Thyroid gland (tissue), 4 donors: Measurements from ENCODE around the gene CRISP2. TPM values are rescaled to one million over a fixed set of nuclear protein-coding genes. Genes with fewer than 3 reads are reported as not detected.
"Not testable (repeated sequence)": the region's sequence is repeated elsewhere in the genome, so short reads cannot be mapped to it uniquely, and the experiment has no call there.

Source experiments
- DNase-seq, 2 donors: peaks; one replicate each; pipeline ENCODE4 v3.0.0-alpha.2; 2019
- H3K27ac ChIP-seq, 3 donors: fragments of 200-600 bp; sonication (generic); 1 replicate in 2 of 3; 2 replicates in 1 of 3; pipeline ENCODE4 v1.5.1; 2016 to 2019; ENCODE audit warnings: mild to moderate bottlenecking in 1 of 3, moderate library complexity in 1 of 3
- H3K27me3 ChIP-seq: fragments of 200-600 bp; sonication (generic); one replicate; pipeline ENCODE4 v1.5.1; 2019
- H3K36me3 ChIP-seq, 2 donors: fragments of 200-600 bp; sonication (generic); one replicate each; pipeline ENCODE4 v1.5.1; 2016 to 2019
- H3K4me1 ChIP-seq, 2 donors: fragments of 200-600 bp; sonication (generic); one replicate each; pipeline ENCODE4 v1.5.1; 2017 to 2019
- H3K4me3 ChIP-seq, 3 donors: fragments of 200-600 bp; sonication (generic); replicated peaks in 1 of 3; 1 replicate in 2 of 3; 2 replicates in 1 of 3; pipeline ENCODE4 v1.5.1; 2016; ENCODE audit warnings: mild to moderate bottlenecking in 1 of 3
- H3K9me3 ChIP-seq: fragments of 200-600 bp; sonication (generic); one replicate; pipeline ENCODE4 v1.5.1; 2017
- POLR2A ChIP-seq, 2 donors: fragments of 450-650 bp; IDR thresholded peaks; one replicate each; pipeline ENCODE4 v1.6.1; 2017; ENCODE audit warnings: antibody characterized with exemption in 2 of 2, mild to moderate bottlenecking in 2 of 2, moderate library complexity in 1 of 2
- WGBS, 2 donors: methylation state at CpG; one replicate each; pipeline ENCODE4 v1.1.5; 2017; 5-methylcytosine and 5-hydroxymethylcytosine counted together
- intact Hi-C: fragments of 100-400 bp; cut with DNase I; formaldehyde crosslinking; loops from one replicate; pipeline ENCODE4 v1.15.1; 2023
- total RNA-seq, 4 donors: library from RNA; depleted of rRNA; stranded (reverse); fragments of >200 nt; gene quantifications; one replicate each; pipeline ENCODE4 v1.2.3, GENCODE V29; 2016
- TF ChIP-seq, protein P1 (sequence below), 6 experiments: fragments of 200-600 bp in 3 of 6; fragments of 450-650 bp in 3 of 6; sonication (generic) in 3 of 6; IDR thresholded peaks; one replicate each; pipeline ENCODE4 v1.5.1; 2016 to 2019; ENCODE audit warnings: antibody characterized with exemption in 6 of 6, mild to moderate bottlenecking in 2 of 6, inconsistent platforms in 1 of 6, moderate library complexity in 1 of 6

Gene CRISP2
- total RNA-seq, 4 donors from 2014 or later, result 0.33 to 2.7 (median 0.39) TPM; not detected in 1

DNA sequence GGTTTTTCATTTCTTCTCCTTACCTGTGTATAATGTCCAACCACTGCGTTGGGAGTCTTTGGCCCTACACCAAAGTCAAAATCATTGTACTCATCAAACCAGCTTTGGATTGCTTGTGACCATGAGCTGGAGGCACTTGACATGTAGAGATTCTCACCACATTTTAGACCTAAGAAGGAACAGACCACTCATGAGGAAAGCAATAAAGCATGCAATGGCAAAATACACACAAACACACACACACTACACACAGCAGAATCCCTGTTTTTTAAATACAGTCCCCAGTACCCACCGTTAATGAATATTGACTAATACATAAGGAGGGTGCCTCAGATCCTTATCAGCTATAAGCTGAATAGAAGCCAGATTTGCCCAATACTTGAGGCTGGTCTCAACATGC, 20.3 kb upstream of the CRISP2 start:
- Histone ChIP-seq H3K4me3 (no peak overlapping the region), H3K36me3 (no peaks in the 10 kb centered on the region), H3K27ac (no peak overlapping the region), H3K4me1 (no peaks in the 10 kb centered on the region), H3K27me3 (no peaks in the 10 kb centered on the region), H3K9me3 (no peaks in the 10 kb centered on the region)
- no peak for DNase-seq
- TF ChIP-seq, protein P1, sequence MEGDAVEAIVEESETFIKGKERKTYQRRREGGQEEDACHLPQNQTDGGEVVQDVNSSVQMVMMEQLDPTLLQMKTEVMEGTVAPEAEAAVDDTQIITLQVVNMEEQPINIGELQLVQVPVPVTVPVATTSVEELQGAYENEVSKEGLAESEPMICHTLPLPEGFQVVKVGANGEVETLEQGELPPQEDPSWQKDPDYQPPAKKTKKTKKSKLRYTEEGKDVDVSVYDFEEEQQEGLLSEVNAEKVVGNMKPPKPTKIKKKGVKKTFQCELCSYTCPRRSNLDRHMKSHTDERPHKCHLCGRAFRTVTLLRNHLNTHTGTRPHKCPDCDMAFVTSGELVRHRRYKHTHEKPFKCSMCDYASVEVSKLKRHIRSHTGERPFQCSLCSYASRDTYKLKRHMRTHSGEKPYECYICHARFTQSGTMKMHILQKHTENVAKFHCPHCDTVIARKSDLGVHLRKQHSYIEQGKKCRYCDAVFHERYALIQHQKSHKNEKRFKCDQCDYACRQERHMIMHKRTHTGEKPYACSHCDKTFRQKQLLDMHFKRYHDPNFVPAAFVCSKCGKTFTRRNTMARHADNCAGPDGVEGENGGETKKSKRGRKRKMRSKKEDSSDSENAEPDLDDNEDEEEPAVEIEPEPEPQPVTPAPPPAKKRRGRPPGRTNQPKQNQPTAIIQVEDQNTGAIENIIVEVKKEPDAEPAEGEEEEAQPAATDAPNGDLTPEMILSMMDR (IDR thresholded peaks at IDR 0.05), result no peak
- no peak for TF ChIP-seq POLR2A (IDR thresholded peaks at IDR 0.05)
- WGBS, 2 donors, result 42 to 50% methylated on average over 2 of the region's 2 CpGs
- intact Hi-C loops, result no loop called here

DNA sequence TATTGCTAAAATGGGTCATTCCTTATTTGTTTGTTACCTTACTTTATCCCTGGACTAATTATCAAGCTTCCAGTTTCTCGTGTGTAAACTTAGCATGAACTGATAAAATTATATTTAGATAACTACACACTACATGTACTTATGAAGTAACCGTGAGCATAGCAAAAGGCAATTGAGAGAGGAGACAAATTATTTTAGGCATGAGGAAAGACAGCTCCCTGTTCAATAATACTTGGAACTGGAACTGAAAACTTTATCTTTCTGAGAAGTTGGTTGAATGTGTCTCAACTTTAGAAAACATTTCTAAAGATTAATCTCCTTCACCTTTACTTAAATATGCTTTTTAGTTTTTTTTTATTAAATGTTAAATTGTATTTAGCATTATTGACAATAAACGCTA, 19.4 kb upstream of the CRISP2 start:
- 82 to 86% methylated on average over 3 of the region's 3 CpGs for WGBS, 2 donors
- TF ChIP-seq POLR2A (IDR thresholded peaks at IDR 0.05), result no peak
- TF ChIP-seq, protein P1 (IDR thresholded peaks at IDR 0.05), result no peak
- no peak overlapping the region for H3K27ac ChIP-seq
- no peaks in the 10 kb centered on the region for H3K27me3 ChIP-seq
- H3K4me1 ChIP-seq, result no peaks in the 10 kb centered on the region
- intact Hi-C loops, result no loop called here
- no peak for DNase-seq
- H3K9me3 ChIP-seq, result no peaks in the 10 kb centered on the region
- no peak overlapping the region for H3K4me3 ChIP-seq
- H3K36me3 ChIP-seq, result no peaks in the 10 kb centered on the region

DNA sequence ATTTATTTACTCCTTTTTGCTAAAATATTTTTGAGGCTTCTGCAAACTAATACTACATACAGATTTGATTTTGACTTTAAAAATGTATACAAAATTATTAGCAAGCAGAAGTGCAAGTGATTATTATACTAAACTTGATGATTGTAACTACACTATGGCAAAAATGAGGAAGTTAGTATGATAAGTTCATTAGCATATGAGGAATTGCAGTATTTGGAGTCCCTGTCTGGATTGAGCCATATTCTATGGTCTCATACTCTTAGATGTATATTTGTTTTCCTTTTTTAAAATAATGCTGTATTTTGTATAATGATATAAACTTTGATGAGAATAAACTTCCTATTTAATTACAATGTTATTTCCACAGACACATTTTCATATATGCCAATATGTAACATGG, 16.9 kb upstream of the CRISP2 start:
- DNase-seq, result no peak
- H3K27ac ChIP-seq, result no peak overlapping the region
- H3K4me1 ChIP-seq, result no peaks in the 10 kb centered on the region
- no peaks in the 10 kb centered on the region for H3K9me3 ChIP-seq
- H3K4me3 ChIP-seq, result no peak overlapping the region
- intact Hi-C loops, result no loop called here
- TF ChIP-seq POLR2A (IDR thresholded peaks at IDR 0.05), result no peak
- TF ChIP-seq, protein P1 (IDR thresholded peaks at IDR 0.05), result no peak
- no peaks in the 10 kb centered on the region for H3K36me3 ChIP-seq
- no peaks in the 10 kb centered on the region for H3K27me3 ChIP-seq

DNA sequence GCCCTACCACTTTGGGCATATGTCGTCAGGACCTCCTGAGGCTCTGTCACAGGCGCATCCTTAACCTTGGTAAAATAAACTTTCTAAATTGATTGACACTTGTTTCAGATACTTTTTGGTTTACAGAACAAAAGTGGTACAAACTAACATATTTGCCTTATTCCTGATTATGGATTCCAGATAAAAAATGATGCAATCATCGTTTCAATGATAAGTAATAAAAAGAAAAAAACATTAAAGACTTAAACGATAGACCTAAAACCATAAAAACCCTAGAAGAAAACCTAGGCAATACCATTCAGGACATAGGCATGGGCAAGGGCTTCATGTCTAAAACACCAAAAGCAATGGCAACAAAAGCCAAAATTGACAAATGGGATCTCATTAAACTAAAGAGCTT, 10.6 kb upstream of the CRISP2 start:
- H3K4me3 ChIP-seq, H3K9me3 ChIP-seq, H3K36me3 ChIP-seq, DNase-seq, H3K27me3 ChIP-seq, H3K27ac ChIP-seq, H3K4me1 ChIP-seq, intact Hi-C loops: not testable (repeated sequence)
- 73 to 85% methylated on average over 4 of the region's 4 CpGs for WGBS, 2 donors

DNA sequence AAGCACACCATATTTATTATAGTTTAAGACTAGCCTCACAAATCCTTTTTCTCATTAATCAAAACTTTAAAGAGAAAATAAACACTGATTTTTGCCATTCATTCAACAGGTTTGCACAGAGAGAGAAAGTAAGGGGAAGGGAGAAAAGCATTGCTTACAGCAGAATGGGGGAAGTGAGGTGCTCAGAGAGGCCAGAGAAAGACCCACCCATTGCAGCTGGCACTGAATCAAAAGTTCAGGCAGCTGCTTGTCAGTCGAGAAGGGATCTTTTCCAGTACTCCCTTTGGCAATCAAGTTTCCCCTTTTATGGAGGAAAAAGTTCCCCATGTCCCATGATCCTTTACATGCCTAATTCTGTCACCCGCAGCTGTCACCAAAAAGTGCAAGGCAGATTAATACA, 8.0 kb upstream of the CRISP2 start:
- Histone ChIP-seq H3K4me1 (no peaks in the 10 kb centered on the region), H3K4me3 (no peak overlapping the region), H3K9me3 (no peaks in the 10 kb centered on the region), H3K27me3 (no peaks in the 10 kb centered on the region), H3K27ac (no peak overlapping the region), H3K36me3 (no peaks in the 10 kb centered on the region)
- TF ChIP-seq, protein P1 (IDR thresholded peaks at IDR 0.05), result no peak
- TF ChIP-seq POLR2A (IDR thresholded peaks at IDR 0.05), result no peak
- no peak for DNase-seq
- 67 to 80% methylated on average over 2 of the region's 2 CpGs for WGBS, 2 donors
- intact Hi-C loops, result no loop called here

DNA sequence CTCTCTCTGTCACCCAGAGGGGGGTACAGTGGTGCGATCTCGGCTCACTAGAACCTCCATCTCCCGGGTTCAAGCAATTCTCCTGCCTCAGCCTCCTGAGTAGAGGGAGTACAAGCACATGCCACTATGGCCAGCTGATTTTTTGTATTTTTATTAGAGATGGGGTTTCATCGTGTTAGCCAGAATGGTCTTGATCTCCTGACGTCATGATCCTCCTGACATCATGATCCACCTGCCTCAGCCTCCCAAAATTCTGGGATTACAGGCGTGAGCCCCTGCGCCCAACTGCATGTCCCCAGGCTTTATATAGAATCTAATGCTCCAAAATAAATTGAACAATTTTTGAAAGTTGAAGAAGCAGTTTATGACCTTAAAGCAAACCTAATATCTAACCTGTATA, 7.0 kb upstream of the CRISP2 start:
- H3K27me3 ChIP-seq, result no peaks in the 10 kb centered on the region
- H3K27ac ChIP-seq, result no peak overlapping the region
- TF ChIP-seq, protein P1 (IDR thresholded peaks at IDR 0.05), result no peak
- TF ChIP-seq POLR2A (IDR thresholded peaks at IDR 0.05), result no peak
- intact Hi-C loops, result no loop called here
- no peak overlapping the region for H3K4me3 ChIP-seq
- H3K36me3 ChIP-seq, result no peaks in the 10 kb centered on the region
- no peaks in the 10 kb centered on the region for H3K9me3 ChIP-seq
- no peaks in the 10 kb centered on the region for H3K4me1 ChIP-seq
- WGBS, 2 donors, result 91 to 94% methylated on average over 7 of the region's 7 CpGs
- no peak for DNase-seq
